HCT116 (cell line): ENCODE data around the gene SLC29A1. TPM values are rescaled to one million over a fixed set of nuclear protein-coding genes. Genes with fewer than 3 reads are reported as not detected.

Experiments
- ATAC-seq: fragments of 200-7000 bp; cut with Tn5 transposase; 2 replicates; pipeline ENCODE4 v1.9.1; 2020; ENCODE audit warnings: mild to moderate bottlenecking, moderate library complexity
- BruUV-seq: library from RNA; stranded (reverse); fragments of 400-500 nt; replicated peaks from 2 replicates; lab custom pipeline; 2021; lab: Mats Ljungman, UMichigan
- CTCF ChIA-PET: fragments of 300-600 bp; sonication (Branson Sonifier 250); formaldehyde crosslinking; loops from one replicate; lab custom pipeline; 2021; ENCODE audit warnings: antibody characterized with exemption; lab: Charles Lee
- POLR2A ChIA-PET: fragments of 300-600, 350-600 bp; sonication (Branson Sonifier 250); formaldehyde crosslinking; loops from one replicate; lab custom pipeline; 2021; ENCODE audit warnings: antibody characterized with exemption; lab: Charles Lee
- RAD21 ChIA-PET, 2 experiments: fragments of 300-600 bp; sonication (Branson Sonifier 250); formaldehyde crosslinking; loops; one replicate each; lab custom pipeline; 2023; ENCODE audit warnings: low total read pairs in 2 of 2; ENCODE audit not compliant: uncharacterized antibody in 2 of 2, unreplicated experiment in 2 of 2, low non-redundant PET in 1 of 2; lab: Charles Lee
- DNase-seq: peaks from one replicate; pipeline ENCODE4 v3.0.0-alpha.2; 2010; ENCODE audit warnings: low read depth, low spot score
- H2AFZ ChIP-seq: fragments of 200-600 bp; shearing (Covaris generic), sonication (generic); 2 replicates; pipeline ENCODE4 v1.6.1; 2017; ENCODE audit warnings: low read depth, mixed run types, mixed read lengths, antibody characterized with exemption, low read length; ENCODE audit not compliant: poor library complexity, severe bottlenecking
- H3K27ac ChIP-seq: 2 replicates; pipeline ENCODE4 v1.5.1; 2012; ENCODE audit warnings: low read depth, low read length
- H3K27me3 ChIP-seq: fragments of 200-600 bp; sonication (generic); 2 replicates; pipeline ENCODE4 v1.6.1; 2016; ENCODE audit warnings: mixed run types, low read length, mixed read lengths; ENCODE audit not compliant: insufficient read depth
- H3K36me3 ChIP-seq, 2 experiments: fragments of 200-500 bp in 1 of 2; fragments of 200-600 bp in 1 of 2; sonication (Bioruptor generic) in 1 of 2; sonication (generic) in 1 of 2; 2 replicates each; pipeline versions ENCODE4 v1.5.1 to v1.6.1; 2014 to 2016; ENCODE audit warnings: low read length in 2 of 2, inconsistent platforms in 1 of 2, mixed read lengths in 1 of 2, mixed run types in 1 of 2; ENCODE audit not compliant: insufficient read depth in 2 of 2, control insufficient read depth in 1 of 2
- H3K4me1 ChIP-seq, 2 experiments: fragments of 200-600 bp in 1 of 2; sonication (generic) in 1 of 2; 2 replicates each; pipeline versions ENCODE4 v1.5.1 to v1.6.1; 2012 to 2017; ENCODE audit warnings: low read length in 2 of 2, inconsistent platforms in 1 of 2, mild to moderate bottlenecking in 1 of 2, mixed read lengths in 1 of 2, mixed run types in 1 of 2, moderate library complexity in 1 of 2; ENCODE audit not compliant: insufficient read depth in 2 of 2, control insufficient read depth in 1 of 2
- H3K4me2 ChIP-seq: fragments of 200-600 bp; sonication (generic); 2 replicates; pipeline ENCODE4 v1.6.1; 2017; ENCODE audit warnings: mixed run types, low read length, mixed read lengths
- H3K4me3 ChIP-seq, 2 experiments: fragments of 200-600 bp in 1 of 2; sonication (generic) in 1 of 2; replicated peaks in 1 of 2; 2 replicates each; pipeline ENCODE4 v1.5.1; 2011 to 2016; ENCODE audit warnings: low read length in 2 of 2, control low read depth in 1 of 2, low read depth in 1 of 2, mild to moderate bottlenecking in 1 of 2, mixed read lengths in 1 of 2, mixed run types in 1 of 2
- H3K79me2 ChIP-seq: fragments of 200-600 bp; sonication (generic); 2 replicates; pipeline ENCODE4 v1.6.1; 2017; ENCODE audit warnings: mild to moderate bottlenecking, mixed run types, low read length, moderate library complexity, mixed read lengths; ENCODE audit not compliant: insufficient read depth
- H3K9ac ChIP-seq: fragments of 200-600 bp; sonication (generic); 2 replicates; pipeline ENCODE4 v1.6.1; 2016; ENCODE audit warnings: low read length, mixed read lengths
- H3K9me2 ChIP-seq: fragments of 200-600 bp; sonication (generic), shearing (Covaris generic); 2 replicates; pipeline ENCODE4 v1.6.1; 2017; ENCODE audit warnings: mixed run types, mild to moderate bottlenecking, moderate library complexity; ENCODE audit not compliant: insufficient read depth
- H3K9me3 ChIP-seq, 2 experiments: fragments of 200-500 bp in 1 of 2; fragments of 200-600 bp in 1 of 2; sonication (Bioruptor generic) in 1 of 2; sonication (generic) in 1 of 2; 2 replicates each; pipeline ENCODE4 v1.6.1; 2014 to 2017; ENCODE audit warnings: low read length in 2 of 2, mixed read lengths in 2 of 2, inconsistent platforms in 1 of 2, low read depth in 1 of 2, mild to moderate bottlenecking in 1 of 2, mixed run types in 1 of 2, moderate library complexity in 1 of 2; ENCODE audit not compliant: control insufficient read depth in 1 of 2, insufficient read depth in 1 of 2
- H4K20me1 ChIP-seq: fragments of 200-600 bp; sonication (generic), shearing (Covaris generic); 2 replicates; pipeline ENCODE4 v1.6.1; 2017; ENCODE audit warnings: mixed run types, mild to moderate bottlenecking, moderate library complexity; ENCODE audit not compliant: insufficient read depth
- EGR1 ChIP-seq: IDR thresholded peaks from 2 replicates; pipeline ENCODE4 v1.6.1; 2012; ENCODE audit warnings: low read depth
- POLR2AphosphoS5 ChIP-seq: IDR thresholded peaks from 2 replicates; pipeline ENCODE4 v1.6.1; 2011; ENCODE audit warnings: mild to moderate bottlenecking, low read depth, low read length, moderate library complexity
- SP1 ChIP-seq: IDR thresholded peaks from 2 replicates; pipeline ENCODE4 v1.6.1; 2012; ENCODE audit warnings: low read depth
- YY1 ChIP-seq: IDR thresholded peaks from 2 replicates; pipeline ENCODE4 v1.6.1; 2011; ENCODE audit warnings: low read length, low read depth, moderate library complexity, mild to moderate bottlenecking; ENCODE audit not compliant: insufficient replicate concordance; ENCODE audit errors: extremely low read depth
- ZFX ChIP-seq: fragments of 450-650 bp; IDR thresholded peaks from 2 replicates; pipeline ENCODE4 v1.6.1; 2017
- intact Hi-C: fragments of 100-400 bp; cut with micrococcal nuclease; formaldehyde crosslinking; loops from 2 replicates; pipeline ENCODE4 v1.10.0; 2022
- total RNA-seq: library from RNA; stranded (reverse); gene quantifications from one replicate; pipeline ENCODE4 v1.2.1, GENCODE V29; 2021; ENCODE audit not compliant: unreplicated experiment
- TF ChIP-seq, protein P1 (sequence below): IDR thresholded peaks from 2 replicates; pipeline ENCODE4 v1.6.1; 2012
- TF ChIP-seq, protein P2 (sequence below): IDR thresholded peaks from 2 replicates; pipeline ENCODE4 v1.6.1; 2012; ENCODE audit warnings: low read depth
- TF ChIP-seq, protein P3 (sequence below): IDR thresholded peaks from 2 replicates; pipeline ENCODE4 v1.6.1; 2012

The SLC29A1 gene
- total RNA-seq, 1 experiment from 2014 or later = 67.6 TPM

DNA sequence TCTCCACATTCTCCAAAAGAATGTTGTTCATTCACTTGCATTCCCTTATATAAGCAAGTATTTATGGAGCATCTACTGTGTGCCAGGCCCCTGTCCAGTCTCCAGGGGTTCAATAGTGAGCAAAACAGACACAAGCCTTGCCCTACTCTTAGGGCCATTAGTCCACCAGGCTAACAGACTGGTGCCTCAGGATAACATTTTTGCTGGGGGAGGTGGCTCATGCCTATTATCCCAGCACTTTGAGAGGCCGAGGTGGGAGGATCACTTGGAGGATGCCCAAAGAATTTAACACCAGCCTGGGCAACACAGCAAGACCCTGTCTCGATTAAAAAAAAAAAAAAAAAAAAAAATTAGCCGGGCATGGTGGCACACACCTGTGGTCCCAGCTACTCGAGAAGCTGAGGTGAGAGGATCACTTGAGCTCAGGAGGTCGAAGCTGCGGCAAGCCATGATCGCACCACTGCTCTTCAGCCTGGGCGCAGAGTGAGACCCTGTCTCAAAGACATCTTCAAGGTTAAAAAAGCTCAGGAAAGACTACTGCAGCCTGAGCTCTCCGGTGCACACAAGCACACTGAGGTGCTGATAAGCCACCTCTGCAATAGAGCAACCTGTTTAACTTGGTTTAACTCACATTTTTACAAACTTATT is 44.8 kb upstream of the SLC29A1 start:
- no TSS peak for BruUV-seq
- H3K9me3 ChIP-seq = no peaks in the 10 kb centered on the region
- H3K9me2 ChIP-seq = no peaks in the 10 kb centered on the region
- no peaks in the 10 kb centered on the region for H3K27me3 ChIP-seq
- DNase-seq (no peak), ATAC-seq (no peak)
- intact Hi-C loops = no loop called here
- H2AFZ ChIP-seq = no peak overlapping the region
- no peak for TF ChIP-seq ZFX
- TF ChIP-seq, protein P1, sequence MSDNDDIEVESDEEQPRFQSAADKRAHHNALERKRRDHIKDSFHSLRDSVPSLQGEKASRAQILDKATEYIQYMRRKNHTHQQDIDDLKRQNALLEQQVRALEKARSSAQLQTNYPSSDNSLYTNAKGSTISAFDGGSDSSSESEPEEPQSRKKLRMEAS = no peak
- no peak for TF ChIP-seq EGR1
- no peak for TF ChIP-seq POLR2AphosphoS5
- TF ChIP-seq, protein P2, sequence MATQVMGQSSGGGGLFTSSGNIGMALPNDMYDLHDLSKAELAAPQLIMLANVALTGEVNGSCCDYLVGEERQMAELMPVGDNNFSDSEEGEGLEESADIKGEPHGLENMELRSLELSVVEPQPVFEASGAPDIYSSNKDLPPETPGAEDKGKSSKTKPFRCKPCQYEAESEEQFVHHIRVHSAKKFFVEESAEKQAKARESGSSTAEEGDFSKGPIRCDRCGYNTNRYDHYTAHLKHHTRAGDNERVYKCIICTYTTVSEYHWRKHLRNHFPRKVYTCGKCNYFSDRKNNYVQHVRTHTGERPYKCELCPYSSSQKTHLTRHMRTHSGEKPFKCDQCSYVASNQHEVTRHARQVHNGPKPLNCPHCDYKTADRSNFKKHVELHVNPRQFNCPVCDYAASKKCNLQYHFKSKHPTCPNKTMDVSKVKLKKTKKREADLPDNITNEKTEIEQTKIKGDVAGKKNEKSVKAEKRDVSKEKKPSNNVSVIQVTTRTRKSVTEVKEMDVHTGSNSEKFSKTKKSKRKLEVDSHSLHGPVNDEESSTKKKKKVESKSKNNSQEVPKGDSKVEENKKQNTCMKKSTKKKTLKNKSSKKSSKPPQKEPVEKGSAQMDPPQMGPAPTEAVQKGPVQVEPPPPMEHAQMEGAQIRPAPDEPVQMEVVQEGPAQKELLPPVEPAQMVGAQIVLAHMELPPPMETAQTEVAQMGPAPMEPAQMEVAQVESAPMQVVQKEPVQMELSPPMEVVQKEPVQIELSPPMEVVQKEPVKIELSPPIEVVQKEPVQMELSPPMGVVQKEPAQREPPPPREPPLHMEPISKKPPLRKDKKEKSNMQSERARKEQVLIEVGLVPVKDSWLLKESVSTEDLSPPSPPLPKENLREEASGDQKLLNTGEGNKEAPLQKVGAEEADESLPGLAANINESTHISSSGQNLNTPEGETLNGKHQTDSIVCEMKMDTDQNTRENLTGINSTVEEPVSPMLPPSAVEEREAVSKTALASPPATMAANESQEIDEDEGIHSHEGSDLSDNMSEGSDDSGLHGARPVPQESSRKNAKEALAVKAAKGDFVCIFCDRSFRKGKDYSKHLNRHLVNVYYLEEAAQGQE = no peak
- TF ChIP-seq, protein P3, sequence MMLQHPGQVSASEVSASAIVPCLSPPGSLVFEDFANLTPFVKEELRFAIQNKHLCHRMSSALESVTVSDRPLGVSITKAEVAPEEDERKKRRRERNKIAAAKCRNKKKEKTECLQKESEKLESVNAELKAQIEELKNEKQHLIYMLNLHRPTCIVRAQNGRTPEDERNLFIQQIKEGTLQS = no peak
- TF ChIP-seq YY1 = no peak
- TF ChIP-seq SP1 = no peak
- H3K4me3 ChIP-seq = no peak overlapping the region
- H3K36me3 ChIP-seq = no peaks in the 10 kb centered on the region
- H3K4me2 ChIP-seq = no peak overlapping the region
- H3K9ac ChIP-seq = no peak overlapping the region
- POLR2A ChIA-PET = interaction anchor here (0.9 kb wide), 1 partner anchor 17 kb away, joined by 3 read pairs; no protein-coding TSS in a partner anchor
- peaks cover 0 to 17% of the 10 kb centered on the region in 2 experiments; a peak in 3 of 4 replicates for H3K4me1 ChIP-seq
- H3K79me2 ChIP-seq = no peaks in the 10 kb centered on the region
- no peak overlapping the region for H3K27ac ChIP-seq
- CTCF ChIA-PET = no interaction called here
- RAD21 ChIA-PET = no interaction called here
- no peaks in the 10 kb centered on the region for H4K20me1 ChIP-seq
